HG03342 (cell line): Measurements from ENCODE around the gene PPARA.

Experiments used
- ATAC-seq: cut with Tn5 transposase; IDR thresholded peaks from one replicate; pipeline ENCODE4 v1.9.1; 2021; ENCODE audit warnings: mild to moderate bottlenecking, moderate library complexity; ENCODE audit not compliant: unreplicated experiment

Gene PPARA

DNA sequence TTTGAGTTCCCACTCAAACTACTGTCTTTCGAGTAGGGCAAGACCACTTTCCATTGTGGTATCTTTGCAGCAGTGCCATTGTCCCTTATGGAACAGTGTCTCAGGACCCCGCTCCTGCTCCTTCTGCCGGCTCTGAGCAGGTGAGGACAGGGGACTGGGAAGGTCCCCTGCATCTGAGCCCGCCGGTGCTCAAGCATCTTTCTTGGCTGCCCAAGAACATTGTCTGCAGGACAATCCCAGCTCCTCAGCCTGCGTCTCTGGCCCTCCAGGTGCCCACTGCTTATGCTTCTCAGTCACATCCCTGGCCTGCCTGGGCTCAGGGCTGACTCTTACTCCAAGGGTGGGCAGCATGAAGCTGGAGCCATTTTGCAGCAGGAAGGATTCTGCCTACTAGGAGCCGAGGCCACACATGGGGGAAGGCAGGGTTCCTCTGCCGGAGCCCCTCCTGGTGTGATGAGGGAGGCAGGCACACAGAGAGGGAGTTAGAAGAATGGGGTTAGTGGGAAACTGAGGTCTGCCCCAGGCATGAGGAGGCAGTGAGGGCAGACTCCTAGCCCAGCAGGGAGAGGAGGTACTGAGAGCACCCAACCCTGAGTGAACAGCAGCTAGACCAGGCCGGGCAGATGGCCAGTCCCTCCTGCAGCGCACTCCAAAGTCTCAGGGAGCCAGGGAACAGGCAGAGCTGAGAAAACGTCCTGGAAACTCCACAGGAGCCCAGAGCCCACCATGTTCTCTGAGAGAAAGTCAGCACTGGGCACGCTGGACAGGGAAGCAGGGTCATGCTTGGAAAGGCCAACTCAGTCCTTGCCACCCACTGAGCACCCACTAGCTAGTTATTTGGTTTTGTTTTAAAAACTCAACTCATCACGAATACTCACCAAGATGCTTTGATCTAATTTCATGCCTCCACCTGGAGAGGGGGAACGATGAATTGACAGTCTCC is 7.5 kb upstream of the PPARA start:
- ATAC-seq, result no peak

DNA sequence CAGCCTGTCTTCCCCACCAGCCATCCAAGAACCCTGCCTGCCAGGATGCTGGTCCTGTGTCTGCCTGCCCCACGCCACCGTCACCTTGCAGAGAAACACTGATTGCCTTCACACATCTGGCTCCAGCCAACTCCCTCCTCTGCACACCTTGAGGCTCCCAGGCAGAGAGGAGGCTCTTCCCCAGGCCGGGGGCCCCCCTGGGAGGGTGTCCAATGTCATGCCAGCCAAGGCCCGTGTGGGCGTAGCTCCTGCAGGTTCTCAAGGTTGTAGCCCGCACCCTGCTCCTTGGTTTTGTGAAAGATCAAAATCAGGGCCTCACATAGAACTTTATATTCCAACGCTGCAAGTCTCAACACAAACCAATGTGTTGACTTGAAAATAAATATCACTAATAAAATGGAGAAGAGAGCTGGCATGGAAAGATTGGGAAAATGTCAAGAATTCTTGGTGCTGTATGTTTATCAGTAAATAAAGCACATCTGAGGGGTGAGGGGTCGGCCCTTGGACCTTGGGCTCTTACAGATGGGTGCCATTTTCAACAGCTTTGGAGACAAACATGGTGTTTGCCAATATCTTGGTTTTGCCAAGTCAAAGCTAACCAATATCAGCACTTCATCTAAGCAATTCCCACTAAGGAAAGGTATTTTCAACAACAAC is 6.7 kb upstream of the PPARA start:
- no peak for ATAC-seq

- no peak for ATAC-seq
Measured at GRCh38 chr22:46145361-46145851, 4.9 kb upstream of the PPARA start.

DNA sequence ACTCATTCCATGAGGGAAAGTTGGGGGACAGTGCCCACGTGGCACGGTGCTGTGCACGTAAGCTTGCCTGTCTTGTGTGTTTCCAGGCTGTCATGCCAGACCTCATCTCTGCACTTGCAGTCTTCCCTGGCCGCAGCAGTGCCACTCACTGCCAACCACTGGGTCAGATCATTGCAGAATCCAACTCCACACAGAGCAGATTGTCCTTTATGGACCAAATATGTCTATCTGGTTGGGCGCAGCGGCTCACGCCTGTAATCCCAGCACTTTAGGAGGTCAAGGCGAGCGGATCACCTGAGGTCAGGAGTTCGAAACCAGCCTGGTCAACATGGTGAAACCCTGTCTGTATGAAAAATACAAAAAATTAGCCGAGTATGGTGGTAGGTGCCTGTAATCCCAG is 4.4 kb upstream of the PPARA start:
- no peak for ATAC-seq

DNA sequence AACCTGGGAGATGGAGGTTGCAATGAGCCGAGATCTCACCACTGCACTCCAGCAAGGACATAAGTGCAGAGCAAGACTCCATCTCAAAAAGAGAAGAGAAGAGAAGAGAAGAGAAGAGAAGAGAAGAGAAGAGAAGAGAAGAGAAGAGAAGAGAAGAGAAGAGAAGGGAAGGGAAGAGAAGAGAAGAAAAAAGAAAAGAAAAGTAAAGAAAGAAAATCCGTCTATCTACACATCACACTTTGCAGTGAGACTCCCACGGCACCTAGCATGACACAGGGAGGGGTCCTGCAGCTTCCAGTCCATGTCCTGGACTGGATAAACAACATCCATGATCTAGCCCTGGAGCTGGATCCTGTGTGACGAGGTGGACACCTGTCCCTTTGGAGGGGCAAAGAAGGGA is 4.0 kb upstream of the PPARA start:
- no peak for ATAC-seq

DNA sequence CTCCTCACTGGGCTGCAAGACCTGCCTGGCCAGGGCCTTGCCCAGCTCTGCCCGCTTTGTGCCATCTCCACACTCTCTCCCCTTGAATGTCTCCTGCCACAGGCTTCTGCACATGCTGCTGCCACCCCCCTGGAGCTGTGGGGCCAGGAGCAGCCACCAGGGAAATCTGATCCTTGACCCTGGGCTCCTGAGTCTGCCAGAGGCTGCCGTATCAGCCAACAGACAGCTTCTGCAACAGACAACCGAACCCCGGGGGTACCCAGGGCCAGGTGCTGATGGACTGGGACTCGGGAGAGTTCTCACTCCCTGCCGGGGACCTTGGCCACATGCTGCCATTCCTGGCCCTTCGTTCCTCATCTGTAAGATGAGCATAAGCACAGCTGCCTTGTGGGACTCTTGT is 3.3 kb upstream of the PPARA start:
- no peak for ATAC-seq

- ATAC-seq, result no peak
Measured at GRCh38 chr22:46147471-46148267, 2.7 kb upstream of the PPARA start.

DNA sequence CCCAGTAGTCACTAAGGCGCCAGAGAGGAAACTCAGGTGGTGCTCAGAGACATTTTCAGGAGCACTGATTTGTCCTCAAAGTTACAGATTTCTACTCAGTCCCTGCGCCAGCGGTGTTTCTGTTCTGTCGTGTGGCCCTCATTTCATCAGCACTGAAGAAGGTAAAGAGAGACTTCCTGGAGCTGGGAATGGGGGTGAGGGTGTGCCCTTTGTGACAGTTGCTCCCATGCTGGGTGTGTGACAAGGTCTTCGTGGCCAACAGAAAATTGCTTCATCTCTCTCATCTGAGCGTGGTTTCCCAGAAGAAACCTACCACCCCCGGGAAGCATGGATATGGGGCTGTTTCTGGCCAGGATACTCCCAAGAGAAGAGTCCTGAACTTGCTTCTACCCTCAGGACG is 2.0 kb upstream of the PPARA start:
- ATAC-seq, result no peak

DNA sequence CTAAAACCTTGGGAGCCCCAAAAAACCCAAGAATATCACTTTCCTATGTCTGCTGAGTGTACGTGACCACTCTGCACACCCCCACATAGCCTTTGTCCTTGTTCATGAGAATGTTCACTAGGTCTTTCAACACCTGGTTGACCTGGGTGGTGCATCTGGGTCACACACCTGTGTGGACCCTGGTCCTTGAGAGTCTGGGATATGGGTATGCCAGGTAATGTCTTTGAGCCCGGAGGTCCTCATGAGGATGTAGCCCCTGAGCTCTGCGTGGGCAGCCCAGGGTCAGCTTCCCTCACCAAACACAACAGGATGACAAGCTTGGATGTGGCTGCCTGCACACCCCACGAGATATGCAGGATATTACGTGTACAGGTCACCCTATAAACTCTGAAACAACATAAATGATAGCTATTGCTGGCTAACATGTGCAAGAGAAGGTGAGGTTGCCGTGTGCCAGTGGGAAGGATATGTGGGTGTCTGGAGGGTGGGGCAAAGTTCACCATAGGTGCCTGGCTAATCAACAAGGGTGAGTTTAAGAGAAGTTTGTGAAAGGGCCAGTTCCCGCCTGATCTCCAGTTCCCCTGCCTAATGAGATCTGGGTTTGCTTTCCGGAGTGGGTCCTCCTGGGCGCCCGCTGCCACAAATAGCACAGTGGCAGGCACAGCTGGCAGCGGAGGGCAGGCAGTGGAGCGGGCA is 1.4 kb upstream of the PPARA start:
- no peak for ATAC-seq

- peak; percentile 4 for ATAC-seq
Measured at GRCh38 chr22:46149512-46150033, 753 bp upstream of the PPARA start.

- peak; percentile 25 for ATAC-seq
Measured at GRCh38 chr22:46150655-46151477, 540 bp downstream of the PPARA start.

GRCh38 chr22:46153930-46154329 is 3.6 kb downstream of the PPARA start:
- no peak for ATAC-seq

- ATAC-seq, result no peak
Measured at GRCh38 chr22:46156031-46156430, 5.7 kb downstream of the PPARA start.

- no peak for ATAC-seq
Measured at GRCh38 chr22:46158283-46158682, 8.0 kb downstream of the PPARA start.

GRCh38 chr22:46159212-46159611 is 8.9 kb downstream of the PPARA start:
- ATAC-seq, result no peak

DNA sequence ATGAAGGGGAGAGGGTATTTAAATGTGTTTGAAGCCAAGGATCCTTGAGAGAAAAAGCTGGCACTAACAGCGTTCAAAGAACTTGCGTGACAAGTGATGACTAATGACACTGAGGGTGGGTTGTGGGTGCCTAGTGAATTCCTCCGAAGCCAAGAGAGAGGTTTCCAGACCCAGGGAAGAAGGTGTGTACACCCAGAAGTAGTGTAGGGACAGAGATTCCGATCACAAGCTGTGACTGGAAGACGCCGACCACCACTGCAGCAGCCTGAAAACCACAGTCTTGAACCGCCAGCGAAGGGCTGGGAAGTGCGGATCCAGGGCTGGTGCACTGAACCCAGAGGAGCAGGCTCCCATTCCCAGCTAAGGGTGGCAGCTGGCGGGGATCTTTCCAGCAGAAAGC is 9.5 kb downstream of the PPARA start:
- ATAC-seq, result no peak

GRCh38 chr22:46162285-46162684 is 12.0 kb downstream of the PPARA start:
- ATAC-seq, result no peak

DNA sequence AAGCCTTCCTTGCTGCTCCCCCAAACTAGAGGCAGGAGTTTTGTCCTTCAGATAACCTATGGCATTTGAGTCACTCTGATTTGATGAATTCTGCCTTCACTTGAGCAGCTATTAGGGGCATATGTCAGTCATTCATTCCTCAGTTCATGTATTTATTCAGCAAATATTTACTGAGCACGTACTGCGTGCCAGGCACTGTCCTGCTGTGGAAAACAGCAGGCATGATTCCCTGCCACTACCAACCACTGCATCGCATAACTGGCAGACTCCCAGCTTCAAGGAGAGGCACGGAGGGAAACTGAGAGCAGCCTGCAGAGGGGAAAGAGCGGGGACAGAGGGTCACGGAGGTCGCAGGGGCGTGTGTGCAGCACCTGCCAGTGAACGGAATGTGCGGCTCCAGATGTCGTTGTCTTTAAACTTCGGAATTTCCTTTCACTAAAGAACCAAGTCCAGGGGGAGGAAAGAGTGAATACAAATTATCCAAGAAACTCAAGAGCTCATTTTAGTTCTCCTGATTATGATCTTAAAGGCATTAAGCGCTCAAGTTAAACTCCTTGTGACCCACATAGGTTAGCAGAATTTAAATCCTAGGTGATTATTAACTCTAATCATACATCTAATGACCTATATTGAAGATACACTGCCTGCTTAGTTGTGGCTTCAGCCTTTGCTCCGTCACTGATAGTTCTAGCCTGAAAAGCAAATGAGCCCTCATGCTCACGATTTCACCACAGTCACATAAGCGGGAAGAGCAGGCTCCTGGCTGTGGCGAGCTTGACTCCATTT is 12.6 kb downstream of the PPARA start:
- no peak for ATAC-seq

DNA sequence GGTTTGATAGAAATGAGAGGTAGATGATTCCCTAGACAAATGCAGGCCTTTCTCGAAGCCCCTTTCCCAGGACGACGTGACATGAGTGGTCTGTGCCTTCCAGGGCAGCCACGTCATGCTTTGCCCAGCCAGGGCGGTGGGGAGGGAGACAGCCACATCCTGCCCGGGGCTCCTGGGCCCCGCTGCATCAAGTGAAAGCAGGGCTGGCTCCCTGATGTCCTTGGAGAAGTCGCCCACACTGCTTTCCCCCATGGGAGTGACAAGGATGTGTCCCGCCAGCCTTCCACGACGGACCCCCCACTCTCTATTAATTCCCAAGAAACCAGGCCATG is 13.2 kb downstream of the PPARA start:
- ATAC-seq, result no peak
